ENCODE results near the gene LUZP2.

LUZP2 gene

DNA sequence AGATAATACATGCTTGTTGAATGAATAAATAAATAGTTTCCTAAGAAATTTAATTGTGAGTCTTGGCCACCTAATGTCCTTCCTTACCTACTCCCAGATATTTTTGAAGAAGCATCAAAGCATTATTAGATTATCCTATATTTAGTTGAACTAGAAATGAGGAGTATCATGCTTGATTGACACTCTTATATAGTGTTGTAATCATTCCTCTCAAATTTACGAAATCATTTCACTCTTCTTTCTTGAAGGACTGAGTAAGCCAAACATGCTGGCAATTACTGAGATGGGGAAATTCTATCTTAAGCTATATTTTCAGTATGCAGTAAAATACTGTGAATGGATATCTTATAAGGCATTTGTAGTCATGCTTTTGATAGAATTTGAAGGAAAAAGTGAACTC lies 189.0 kb downstream of the LUZP2 start:
- no peak for DNase-seq (ENCODE audit: low read depth)
- H3K4me3 ChIP-seq (ENCODE audit: low read length) = no peak overlapping the region
- TF ChIP-seq, protein P1, sequence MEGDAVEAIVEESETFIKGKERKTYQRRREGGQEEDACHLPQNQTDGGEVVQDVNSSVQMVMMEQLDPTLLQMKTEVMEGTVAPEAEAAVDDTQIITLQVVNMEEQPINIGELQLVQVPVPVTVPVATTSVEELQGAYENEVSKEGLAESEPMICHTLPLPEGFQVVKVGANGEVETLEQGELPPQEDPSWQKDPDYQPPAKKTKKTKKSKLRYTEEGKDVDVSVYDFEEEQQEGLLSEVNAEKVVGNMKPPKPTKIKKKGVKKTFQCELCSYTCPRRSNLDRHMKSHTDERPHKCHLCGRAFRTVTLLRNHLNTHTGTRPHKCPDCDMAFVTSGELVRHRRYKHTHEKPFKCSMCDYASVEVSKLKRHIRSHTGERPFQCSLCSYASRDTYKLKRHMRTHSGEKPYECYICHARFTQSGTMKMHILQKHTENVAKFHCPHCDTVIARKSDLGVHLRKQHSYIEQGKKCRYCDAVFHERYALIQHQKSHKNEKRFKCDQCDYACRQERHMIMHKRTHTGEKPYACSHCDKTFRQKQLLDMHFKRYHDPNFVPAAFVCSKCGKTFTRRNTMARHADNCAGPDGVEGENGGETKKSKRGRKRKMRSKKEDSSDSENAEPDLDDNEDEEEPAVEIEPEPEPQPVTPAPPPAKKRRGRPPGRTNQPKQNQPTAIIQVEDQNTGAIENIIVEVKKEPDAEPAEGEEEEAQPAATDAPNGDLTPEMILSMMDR (IDR thresholded peaks at IDR 0.05; ENCODE audit: insufficient read depth, low read depth, low read length, missing control alignments) = no peak

DNA sequence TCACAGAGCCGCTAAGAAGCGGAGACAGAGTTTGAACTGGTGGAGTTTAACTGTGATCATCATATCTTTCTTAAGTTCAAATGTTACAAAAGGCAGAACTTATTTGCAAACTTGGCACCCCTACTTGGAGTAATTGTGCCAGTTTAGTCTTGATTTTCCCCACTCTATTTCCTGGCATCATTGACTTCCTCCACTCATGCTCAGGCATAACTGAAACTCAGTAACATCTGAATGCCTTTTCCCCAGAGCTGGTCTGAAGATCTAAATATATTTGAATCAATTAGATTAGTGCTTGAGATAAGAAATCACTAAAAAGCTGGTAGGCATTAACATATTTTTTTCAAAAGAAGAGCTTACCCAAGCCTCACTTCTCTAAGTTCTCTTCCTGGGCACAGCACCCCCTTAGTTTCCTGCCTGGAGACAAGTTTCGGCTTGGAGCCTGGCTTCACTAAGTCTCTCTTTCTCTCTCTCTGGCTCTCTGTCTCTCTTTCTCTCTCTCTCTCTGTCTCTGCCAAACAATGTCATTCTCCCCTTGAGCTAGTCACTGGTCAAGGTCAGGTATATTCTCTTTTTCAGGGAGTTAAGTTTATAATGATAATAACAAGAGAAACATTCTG lies 190.8 kb downstream of the LUZP2 start:
- no peak for DNase-seq (ENCODE audit: low read depth)
- TF ChIP-seq, protein P1 (IDR thresholded peaks at IDR 0.05; ENCODE audit: insufficient read depth, low read depth, low read length, missing control alignments) = no peak
- no peak overlapping the region for H3K4me3 ChIP-seq (ENCODE audit: low read length)

DNA sequence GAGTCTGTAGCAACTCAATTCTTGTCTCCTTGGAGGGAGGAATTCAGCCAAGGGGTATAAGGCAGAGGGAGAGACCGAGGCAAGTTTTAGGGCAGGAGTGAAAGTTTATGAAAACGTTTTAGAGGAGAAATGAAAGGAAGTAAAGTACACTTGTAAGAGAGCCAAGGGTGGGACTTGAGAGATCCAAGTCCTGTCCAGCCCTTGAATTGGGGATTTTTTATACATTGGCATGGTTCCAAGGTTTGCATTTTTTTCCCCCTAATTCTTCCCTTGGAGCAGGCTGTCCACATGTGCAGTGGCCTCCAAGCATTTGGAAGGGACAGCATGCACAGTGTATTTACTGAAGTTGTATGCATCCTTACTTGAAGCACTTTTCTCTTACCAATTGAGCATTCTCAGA lies 192.1 kb downstream of the LUZP2 start:
- DNase-seq (ENCODE audit: low read depth) = no peak
- TF ChIP-seq, protein P1 (IDR thresholded peaks at IDR 0.05; ENCODE audit: insufficient read depth, low read depth, low read length, missing control alignments) = no peak

DNA sequence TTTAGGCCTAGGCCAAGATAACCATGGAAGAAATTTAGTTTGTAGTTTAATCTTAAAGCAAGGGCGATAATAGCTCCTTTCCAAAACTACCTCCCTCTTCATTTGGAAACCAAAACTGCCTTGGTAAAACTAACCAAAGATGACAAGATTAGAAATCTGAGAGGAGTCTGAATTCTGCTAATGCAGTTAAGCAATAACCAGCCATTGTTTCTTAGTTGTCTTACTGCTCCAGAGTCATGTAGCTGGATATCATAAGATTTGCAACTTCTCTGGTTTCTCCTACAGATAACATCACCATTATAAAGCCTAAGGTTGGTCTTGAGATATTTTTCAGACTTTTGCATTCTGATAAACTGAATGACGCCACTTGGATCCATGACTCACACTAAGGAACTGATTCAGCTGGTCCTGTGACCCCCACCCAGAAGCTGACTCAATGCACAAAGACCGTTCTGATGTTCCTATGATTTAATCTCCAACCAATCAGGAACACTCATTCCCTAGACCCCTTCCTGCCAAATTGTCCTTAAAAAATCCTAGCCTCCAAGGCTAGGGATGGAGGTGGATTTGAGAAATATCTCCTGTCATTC lies 200.8 kb downstream of the LUZP2 start:
- no peak overlapping the region for H3K4me3 ChIP-seq (ENCODE audit: low read length)
- TF ChIP-seq, protein P1 (IDR thresholded peaks at IDR 0.05; ENCODE audit: insufficient read depth, low read depth, low read length, missing control alignments) = no peak
- DNase-seq (ENCODE audit: low read depth) = peak; percentile 58

More for the DNA sequence above, 192.1 kb downstream of the LUZP2 start:
- H3K4me3 ChIP-seq (ENCODE audit: low read length) = no peak overlapping the region

DNA sequence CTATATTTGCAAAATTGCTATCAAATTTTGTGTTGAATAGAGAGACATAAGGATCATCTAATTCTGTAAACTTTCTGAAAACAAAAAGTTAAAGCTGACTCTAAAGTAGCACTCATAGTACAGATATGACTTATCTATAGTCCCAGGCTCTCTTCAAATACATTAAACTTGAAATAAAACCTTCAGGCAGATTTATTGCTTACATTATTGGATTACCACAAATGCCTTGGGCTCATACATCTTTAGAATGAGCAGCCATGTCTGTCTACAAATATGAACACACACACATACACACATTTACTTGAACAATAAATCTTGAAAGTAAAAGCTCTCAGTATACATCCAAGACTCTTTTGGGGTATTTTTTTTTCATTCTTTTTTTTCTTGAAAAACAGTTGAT lies 207.9 kb downstream of the LUZP2 start:
- H3K4me3 ChIP-seq (ENCODE audit: low read length) = no peak overlapping the region
- DNase-seq (ENCODE audit: low read depth) = no peak
- TF ChIP-seq, protein P1 (IDR thresholded peaks at IDR 0.05; ENCODE audit: insufficient read depth, low read depth, low read length, missing control alignments) = no peak

GRCh38 chr11:24705474-24705873 lies 208.6 kb downstream of the LUZP2 start:
- H3K4me3 ChIP-seq (ENCODE audit: low read length) = no peak overlapping the region
- no peak for DNase-seq (ENCODE audit: low read depth)
- TF ChIP-seq, protein P1 (IDR thresholded peaks at IDR 0.05; ENCODE audit: insufficient read depth, low read depth, low read length, missing control alignments) = no peak

DNA sequence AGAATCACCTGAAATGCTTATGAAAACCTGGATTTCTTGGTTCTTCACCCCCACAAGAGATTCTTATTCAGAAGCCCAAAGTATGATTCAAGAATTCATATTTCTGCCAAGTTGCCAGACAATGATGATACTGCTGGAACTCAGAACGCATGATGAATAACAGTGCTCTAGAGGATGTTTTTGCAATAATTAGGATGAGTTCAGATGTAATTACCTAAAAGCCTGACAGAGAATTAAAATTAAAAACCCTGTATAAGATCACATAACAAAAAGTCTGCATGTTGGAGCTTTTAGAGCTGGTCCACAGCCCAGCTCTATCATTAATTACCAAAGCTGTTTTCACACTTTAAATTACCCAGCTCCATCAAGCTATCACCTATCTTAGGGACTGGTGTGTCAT lies 211.8 kb downstream of the LUZP2 start:
- DNase-seq (ENCODE audit: low read depth) = no peak
- TF ChIP-seq, protein P1 (IDR thresholded peaks at IDR 0.05; ENCODE audit: insufficient read depth, low read depth, low read length, missing control alignments) = no peak
- H3K4me3 ChIP-seq (ENCODE audit: low read length) = no peak overlapping the region
